Gastrocnemius medialis (tissue), 4 donors: ENCODE measurements around the gene MALRD1. TPM values are rescaled to one million over a fixed set of nuclear protein-coding genes. Genes with fewer than 3 reads are reported as not detected.

Experiments
- ATAC-seq, 2 donors: fragments of 150-250 bp; one replicate each; pipeline ENCODE4 v1.9.1; 2016
- DNase-seq, 2 donors: peaks; one replicate each; pipeline ENCODE4 v3.0.0-alpha.2; 2019
- H3K27ac ChIP-seq, 4 donors: fragments of 200-600 bp; sonication (generic); 1 replicate in 1 of 4; 2 replicates in 3 of 4; pipeline ENCODE4 v1.5.1; 2016 to 2018; ENCODE audit warnings: mild to moderate bottlenecking in 2 of 4, moderate library complexity in 1 of 4
- H3K27me3 ChIP-seq, 3 donors: fragments of 200-600 bp; sonication (generic) in 2 of 3; 1 replicate in 1 of 3; 2 replicates in 2 of 3; pipeline versions ENCODE4 v1.5.1 to v1.6.0; 2016 to 2019; ENCODE audit warnings: mild to moderate bottlenecking in 1 of 3, moderate library complexity in 1 of 3
- H3K36me3 ChIP-seq, 2 donors: fragments of 200-600 bp; sonication (generic) in 1 of 2; one replicate each; pipeline ENCODE4 v1.5.1; 2017 to 2018
- H3K4me1 ChIP-seq, 2 donors: fragments of 200-600 bp; sonication (generic) in 1 of 2; one replicate each; pipeline ENCODE4 v1.5.1; 2016 to 2017; ENCODE audit warnings: mild to moderate bottlenecking in 2 of 2
- H3K4me3 ChIP-seq, 4 donors: fragments of 200-600 bp; sonication (generic) in 3 of 4; 1 replicate in 1 of 4; 2 replicates in 3 of 4; pipeline ENCODE4 v1.5.1; 2016 to 2019; ENCODE audit warnings: mild to moderate bottlenecking in 2 of 4
- H3K9me3 ChIP-seq, 3 donors: fragments of 200-600 bp; sonication (generic) in 2 of 3; 1 replicate in 1 of 3; 2 replicates in 2 of 3; pipeline ENCODE4 v1.5.1; 2016 to 2019
- CTCF ChIP-seq, 5 experiments: fragments of 450-650 bp in 3 of 5; fragments of 200-600 bp in 2 of 5; sonication (generic) in 2 of 5; IDR thresholded peaks in 4 of 5; conservative IDR thresholded peaks in 1 of 5; 1 replicate in 4 of 5; 2 replicates in 1 of 5; pipeline ENCODE4 v1.5.1; 2016 to 2019; ENCODE audit warnings: antibody characterized with exemption in 5 of 5, mild to moderate bottlenecking in 3 of 5, moderate library complexity in 3 of 5
- POLR2A ChIP-seq, 2 donors: fragments of 450-650 bp; IDR thresholded peaks; one replicate each; pipeline ENCODE4 v1.6.1; 2017; ENCODE audit warnings: antibody characterized with exemption in 2 of 2, mild to moderate bottlenecking in 2 of 2, moderate library complexity in 2 of 2
- in situ Hi-C, 4 donors: fragments of 200-750 bp; cut with MboI; loops; one replicate each; pipeline versions ENCODE4 v1.15.0 to v1.8.0; 2017; ENCODE audit warnings: low sequenced_read_pairs in 4 of 4
- intact Hi-C: fragments of 100-400 bp; cut with DNase I; formaldehyde crosslinking; loops from one replicate; pipeline ENCODE4 v1.15.1; 2023; ENCODE audit warnings: low total_unique reads
- total RNA-seq, 4 donors: library from RNA; depleted of rRNA; stranded (reverse); fragments of >200 nt; gene quantifications; one replicate each; pipeline versions ENCODE4 v1.1.0 to v1.2.3, GENCODE V29; 2016

MALRD1 gene
- total RNA-seq, 4 donors from 2014 or later, result 0.75 TPM; not detected in 3

- in situ Hi-C loops, result no loop called here
- Histone ChIP-seq H3K27ac (no peak overlapping the region), H3K27me3 (no peaks in the 10 kb centered on the region), H3K36me3 (no peaks in the 10 kb centered on the region), H3K4me1 (no peaks in the 10 kb centered on the region), H3K9me3 (no peaks in the 10 kb centered on the region), H3K4me3 (no peak overlapping the region)
- no peak for TF ChIP-seq CTCF (IDR thresholded peaks at IDR 0.05 in 4 of 5, conservative IDR thresholded peaks at IDR 0.05 in 1 of 5)
- intact Hi-C loops, result no loop called here
- no peak for ATAC-seq
- DNase-seq, result no peak
These were observed 383.2 kb downstream of the MALRD1 start for GRCh38 chr10:19431622-19432351.

GRCh38 chr10:19449860-19450259, 401.3 kb downstream of the MALRD1 start:
- H3K27me3 ChIP-seq, result no peaks in the 10 kb centered on the region

GRCh38 chr10:19451356-19451755, 402.8 kb downstream of the MALRD1 start:
- H3K4me1 ChIP-seq, result no peaks in the 10 kb centered on the region
- TF ChIP-seq CTCF (IDR thresholded peaks at IDR 0.05 in 4 of 5, conservative IDR thresholded peaks at IDR 0.05 in 1 of 5) (no peak), POLR2A (IDR thresholded peaks at IDR 0.05) (no peak)
- H3K27ac ChIP-seq, result no peak overlapping the region
- no peak for ATAC-seq
- H3K36me3 ChIP-seq, result no peaks in the 10 kb centered on the region
- H3K9me3 ChIP-seq, result no peaks in the 10 kb centered on the region
- H3K4me3 ChIP-seq, result no peak overlapping the region
- in situ Hi-C loops (no loop called here), intact Hi-C loops (no loop called here)
- no peaks in the 10 kb centered on the region for H3K27me3 ChIP-seq
- DNase-seq, result no peak

More at GRCh38 chr10:19449860-19450259, 401.3 kb downstream of the MALRD1 start:
- in situ Hi-C loops (no loop called here), intact Hi-C loops (no loop called here)
- TF ChIP-seq POLR2A (IDR thresholded peaks at IDR 0.05), result no peak
- TF ChIP-seq CTCF (IDR thresholded peaks at IDR 0.05 in 4 of 5, conservative IDR thresholded peaks at IDR 0.05 in 1 of 5), result no peak
- Histone ChIP-seq H3K27ac (no peak overlapping the region), H3K4me3 (no peak overlapping the region), H3K9me3 (no peaks in the 10 kb centered on the region), H3K36me3 (no peaks in the 10 kb centered on the region), H3K4me1 (no peaks in the 10 kb centered on the region)
- ATAC-seq (no peak), DNase-seq (no peak)

GRCh38 chr10:19451937-19452336, 403.3 kb downstream of the MALRD1 start:
- Histone ChIP-seq H3K27ac (no peak overlapping the region), H3K36me3 (no peaks in the 10 kb centered on the region), H3K4me1 (no peaks in the 10 kb centered on the region), H3K4me3 (no peak overlapping the region), H3K9me3 (no peaks in the 10 kb centered on the region), H3K27me3 (no peaks in the 10 kb centered on the region)
- no peak for ATAC-seq
- in situ Hi-C loops, result no loop called here
- TF ChIP-seq CTCF (IDR thresholded peaks at IDR 0.05 in 4 of 5, conservative IDR thresholded peaks at IDR 0.05 in 1 of 5), result no peak
- TF ChIP-seq POLR2A (IDR thresholded peaks at IDR 0.05), result no peak
- no peak for DNase-seq
- intact Hi-C loops, result no loop called here

- DNase-seq, result no peak
- in situ Hi-C loops, result no loop called here
- Histone ChIP-seq H3K27ac (no peak overlapping the region), H3K36me3 (no peaks in the 10 kb centered on the region), H3K9me3 (no peaks in the 10 kb centered on the region), H3K4me1 (no peaks in the 10 kb centered on the region), H3K4me3 (no peak overlapping the region), H3K27me3 (no peaks in the 10 kb centered on the region)
- no peak for ATAC-seq
- no peak for TF ChIP-seq CTCF (IDR thresholded peaks at IDR 0.05 in 4 of 5, conservative IDR thresholded peaks at IDR 0.05 in 1 of 5)
- TF ChIP-seq POLR2A (IDR thresholded peaks at IDR 0.05), result no peak
- intact Hi-C loops, result no loop called here
These were observed 405.4 kb downstream of the MALRD1 start for GRCh38 chr10:19453967-19454366.
